NT2/D1 (cell line): ENCODE data around the gene BID.

Source experiments
- DNase-seq: peaks from one replicate; pipeline ENCODE4 v3.0.0-alpha.2; 2011; ENCODE audit warnings: low read depth, low spot score
- H3K27me3 ChIP-seq: 2 replicates; pipeline ENCODE4 v1.6.0; 2011; ENCODE audit warnings: mild to moderate bottlenecking; ENCODE audit not compliant: insufficient read length, insufficient read depth
- H3K36me3 ChIP-seq: 2 replicates; pipeline ENCODE4 v1.6.1; 2011; ENCODE audit warnings: mild to moderate bottlenecking, low read length, mixed read lengths; ENCODE audit not compliant: insufficient read depth, insufficient read length
- H3K4me1 ChIP-seq: 2 replicates; pipeline ENCODE4 v1.5.1; 2011; ENCODE audit not compliant: insufficient read depth, insufficient read length
- H3K4me3 ChIP-seq: 2 replicates; pipeline ENCODE4 v1.5.1; 2011; ENCODE audit warnings: low read depth; ENCODE audit not compliant: insufficient read length
- H3K9ac ChIP-seq: 2 replicates; pipeline ENCODE4 v1.6.0; 2011; ENCODE audit warnings: low read depth; ENCODE audit not compliant: insufficient read length
- H3K9me3 ChIP-seq: 2 replicates; pipeline ENCODE4 v1.5.1; 2011; ENCODE audit warnings: mild to moderate bottlenecking, low read length; ENCODE audit not compliant: insufficient read depth
- SUZ12 ChIP-seq: IDR thresholded peaks from 2 replicates; pipeline ENCODE4 v1.6.1; 2011; ENCODE audit not compliant: insufficient read length, insufficient read depth; ENCODE audit errors: extremely low read depth
- YY1 ChIP-seq: IDR thresholded peaks from 2 replicates; pipeline ENCODE4 v1.6.1; 2011; ENCODE audit not compliant: insufficient read length, insufficient read depth
- ZNF274 ChIP-seq: IDR thresholded peaks from 2 replicates; pipeline ENCODE4 v1.6.1; 2011; ENCODE audit warnings: mild to moderate bottlenecking, low read depth, low read length

BID gene

GRCh38 chr22:17817511-17818065, 43.3 kb upstream of the BID start:
- H3K4me1 ChIP-seq, result peaks cover 3% of the 10 kb centered on the region
- no peaks in the 10 kb centered on the region for H3K9me3 ChIP-seq
- DNase-seq, result no peak
- no peaks in the 10 kb centered on the region for H3K27me3 ChIP-seq
- H3K4me3 ChIP-seq, result no peak overlapping the region
- peaks cover 62% of the 10 kb centered on the region for H3K36me3 ChIP-seq
- TF ChIP-seq YY1 (no peak), SUZ12 (no peak), ZNF274 (no peak)
- no peak overlapping the region for H3K9ac ChIP-seq

DNA sequence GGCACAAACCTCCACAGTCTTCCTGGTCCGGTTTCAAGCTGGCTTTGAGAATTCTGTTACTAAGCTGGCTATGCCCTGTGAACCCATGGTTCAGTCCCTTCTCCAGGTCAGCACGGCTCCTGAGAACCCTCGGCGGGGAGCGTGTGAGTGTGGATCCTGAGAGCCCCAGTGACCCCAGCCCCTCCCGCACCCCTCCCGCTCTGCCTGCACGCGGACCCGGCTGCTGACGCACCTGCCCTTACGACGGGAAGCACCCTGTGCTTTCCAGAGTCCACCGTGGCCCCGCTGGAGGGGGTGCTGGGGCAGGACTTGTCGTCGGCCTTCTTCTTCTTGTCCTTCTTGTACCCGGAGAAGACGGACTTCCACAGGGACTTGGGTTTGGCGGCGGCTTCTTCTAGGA, 42.8 kb upstream of the BID start:
- no peak overlapping the region for H3K4me3 ChIP-seq
- no peaks in the 10 kb centered on the region for H3K9me3 ChIP-seq
- no peaks in the 10 kb centered on the region for H3K27me3 ChIP-seq
- no peaks in the 10 kb centered on the region for H3K4me1 ChIP-seq
- no peak for TF ChIP-seq SUZ12
- TF ChIP-seq ZNF274, result no peak
- no peak for TF ChIP-seq YY1
- DNase-seq, result no peak
- H3K9ac ChIP-seq, result no peak overlapping the region
- peaks cover 61% of the 10 kb centered on the region for H3K36me3 ChIP-seq

DNA sequence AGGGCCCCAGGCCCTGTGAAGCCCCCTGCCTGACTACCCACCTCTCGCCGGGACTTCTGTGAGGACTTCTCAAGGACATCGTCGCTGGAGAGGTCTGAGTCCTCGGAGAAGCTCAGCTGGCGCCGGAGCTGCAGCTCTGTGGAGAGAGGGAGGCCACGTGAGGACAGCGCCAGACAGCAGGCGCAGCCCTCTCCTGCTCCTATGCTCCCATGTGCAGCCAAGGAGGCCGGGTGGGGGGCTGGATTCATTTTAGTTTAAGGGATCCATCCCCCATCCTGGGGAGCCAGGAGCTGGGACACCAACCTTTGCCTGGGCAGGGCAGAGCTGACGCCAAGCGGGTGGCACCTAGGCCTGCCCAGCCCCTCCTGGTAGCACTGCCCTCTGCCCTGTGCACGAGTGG, 42.4 kb upstream of the BID start:
- Histone ChIP-seq H3K4me3 (no peak overlapping the region), H3K27me3 (no peaks in the 10 kb centered on the region), H3K4me1 (no peaks in the 10 kb centered on the region), H3K36me3 (peaks cover 60% of the 10 kb centered on the region), H3K9ac (no peak overlapping the region), H3K9me3 (no peaks in the 10 kb centered on the region)
- DNase-seq, result no peak
- TF ChIP-seq YY1, result no peak
- TF ChIP-seq ZNF274, result no peak
- no peak for TF ChIP-seq SUZ12

DNA sequence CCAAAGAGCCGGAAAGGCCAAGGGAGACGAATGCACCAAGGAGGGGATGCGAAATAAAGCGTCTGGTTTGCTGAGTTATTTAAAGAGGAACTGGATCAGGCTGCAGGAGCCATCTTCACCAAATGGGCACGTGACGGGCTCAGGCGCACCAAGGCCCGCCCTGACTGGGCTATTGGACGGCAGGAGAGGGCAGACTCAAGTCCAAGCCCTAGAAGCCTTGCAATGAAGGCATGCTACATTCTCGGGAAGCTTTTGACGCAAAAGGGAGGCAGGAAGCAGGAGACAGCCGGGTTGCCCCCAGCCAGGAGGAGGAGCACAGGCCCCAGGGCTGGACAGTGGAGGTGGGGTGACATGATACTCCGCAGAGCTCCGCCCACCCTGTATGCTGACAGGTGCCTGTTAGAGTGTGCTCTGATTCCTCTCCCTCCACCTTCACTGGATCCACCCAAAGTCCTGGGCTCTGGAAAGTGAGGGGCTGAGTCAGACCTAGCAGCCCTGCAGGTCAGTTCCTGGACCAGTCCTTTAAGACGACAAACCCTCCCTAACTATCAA, 41.5 kb upstream of the BID start:
- Histone ChIP-seq H3K9ac (no peak overlapping the region), H3K4me1 (no peaks in the 10 kb centered on the region), H3K36me3 (peaks cover 54% of the 10 kb centered on the region), H3K4me3 (no peak overlapping the region), H3K9me3 (no peaks in the 10 kb centered on the region), H3K27me3 (no peaks in the 10 kb centered on the region)
- no peak for DNase-seq
- no peak for TF ChIP-seq YY1
- no peak for TF ChIP-seq SUZ12
- TF ChIP-seq ZNF274, result no peak

GRCh38 chr22:17814830-17815229, 40.6 kb upstream of the BID start:
- no peak for TF ChIP-seq YY1
- TF ChIP-seq SUZ12, result no peak
- TF ChIP-seq ZNF274, result no peak
- Histone ChIP-seq H3K9ac (no peak overlapping the region), H3K9me3 (no peaks in the 10 kb centered on the region), H3K4me3 (no peak overlapping the region), H3K4me1 (no peaks in the 10 kb centered on the region), H3K36me3 (peaks cover 59% of the 10 kb centered on the region), H3K27me3 (no peaks in the 10 kb centered on the region)
- DNase-seq, result no peak

GRCh38 chr22:17814084-17814483, 39.8 kb upstream of the BID start:
- peaks cover 63% of the 10 kb centered on the region for H3K36me3 ChIP-seq
- no peaks in the 10 kb centered on the region for H3K27me3 ChIP-seq
- no peak overlapping the region for H3K9ac ChIP-seq
- no peak for TF ChIP-seq ZNF274
- no peak for TF ChIP-seq SUZ12
- no peaks in the 10 kb centered on the region for H3K4me1 ChIP-seq
- no peak overlapping the region for H3K4me3 ChIP-seq
- DNase-seq, result no peak
- no peaks in the 10 kb centered on the region for H3K9me3 ChIP-seq

DNA sequence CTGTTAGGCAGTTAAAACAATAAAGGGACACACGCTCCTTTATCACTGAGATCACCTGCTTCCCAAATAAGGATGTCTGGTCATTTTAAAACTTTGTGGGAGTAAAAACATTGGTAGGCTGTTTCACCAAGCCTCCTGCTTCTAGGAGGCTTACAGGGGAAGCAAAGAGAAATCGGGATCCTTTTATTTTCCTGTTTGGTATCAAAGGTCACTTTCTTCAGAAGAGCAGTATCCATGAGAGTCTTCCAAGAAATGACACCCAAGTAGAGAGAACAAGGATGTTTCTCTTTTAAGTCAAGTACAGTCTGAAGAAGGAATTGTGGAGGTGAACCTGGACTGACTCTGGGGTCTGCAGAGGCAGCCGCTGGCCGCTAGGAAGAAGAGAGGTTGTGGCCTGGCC, 36.9 kb upstream of the BID start:
- no peak for DNase-seq
- Histone ChIP-seq H3K27me3 (no peaks in the 10 kb centered on the region), H3K9me3 (no peaks in the 10 kb centered on the region), H3K36me3 (peaks cover 71% of the 10 kb centered on the region), H3K4me1 (peaks cover 6% of the 10 kb centered on the region), H3K9ac (no peak overlapping the region), H3K4me3 (no peak overlapping the region)
- TF ChIP-seq SUZ12 (no peak), YY1 (no peak), ZNF274 (no peak)

- DNase-seq, result no peak
- H3K36me3 ChIP-seq, result peaks cover 69% of the 10 kb centered on the region
Measured at GRCh38 chr22:17810570-17811116, 36.4 kb upstream of the BID start.

More at GRCh38 chr22:17810570-17811116, 36.4 kb upstream of the BID start:
- H3K4me3 ChIP-seq, result no peak overlapping the region
- H3K27me3 ChIP-seq, result no peaks in the 10 kb centered on the region
- peaks cover 6% of the 10 kb centered on the region for H3K4me1 ChIP-seq
- no peaks in the 10 kb centered on the region for H3K9me3 ChIP-seq
- TF ChIP-seq YY1 (no peak), SUZ12 (no peak), ZNF274 (no peak)
- no peak overlapping the region for H3K9ac ChIP-seq
